Endodermal cell (in vitro differentiated cells): ENCODE measurements around the gene FAM53A. TPM values are rescaled to one million over a fixed set of nuclear protein-coding genes. Genes with fewer than 3 reads are reported as not detected.

Source experiments
- DNase-seq: peaks from one replicate; pipeline ENCODE4 v3.0.0-alpha.2; 2017
- H3K27ac ChIP-seq: 2 replicates; pipeline ENCODE4 v1.5.1; 2013; ENCODE audit warnings: mild to moderate bottlenecking, low read depth, low read length, moderate library complexity
- H3K27me3 ChIP-seq: 2 replicates; pipeline ENCODE4 v1.6.1; 2013; ENCODE audit warnings: mild to moderate bottlenecking, low read length, moderate library complexity; ENCODE audit not compliant: insufficient read depth, control insufficient read depth, poor library complexity, severe bottlenecking
- H3K36me3 ChIP-seq: 2 replicates; pipeline ENCODE4 v1.7.0; 2013; ENCODE audit warnings: mild to moderate bottlenecking, low read length, moderate library complexity; ENCODE audit not compliant: control insufficient read depth, insufficient read depth
- H3K4me1 ChIP-seq: one replicate; pipeline ENCODE4 v1.7.0; 2013; ENCODE audit warnings: low read length; ENCODE audit not compliant: control insufficient read depth, insufficient read depth
- H3K4me3 ChIP-seq: 2 replicates; pipeline ENCODE4 v1.5.1; 2013; ENCODE audit warnings: mild to moderate bottlenecking, low read length, moderate library complexity
- H3K9ac ChIP-seq: 2 replicates; pipeline ENCODE4 v1.6.1; 2013; ENCODE audit warnings: mild to moderate bottlenecking, low read length, moderate library complexity; ENCODE audit not compliant: poor library complexity, severe bottlenecking; ENCODE audit errors: extremely low read depth
- H3K9me3 ChIP-seq: 2 replicates; pipeline ENCODE4 v1.6.1; 2013; ENCODE audit warnings: mild to moderate bottlenecking, low read length, moderate library complexity; ENCODE audit not compliant: control insufficient read depth
- H3K27ac Mint-ChIP-seq: 2 replicates; pipeline ENCODE4 v1.8.0; 2020; ENCODE audit warnings: mixed read lengths
- H3K27me3 Mint-ChIP-seq: 2 replicates; pipeline ENCODE4 v1.8.0; 2021; ENCODE audit warnings: mild to moderate bottlenecking, mixed read lengths; ENCODE audit not compliant: insufficient read depth
- H3K36me3 Mint-ChIP-seq: 2 replicates; pipeline ENCODE4 v1.8.0; 2020; ENCODE audit warnings: low read depth, mixed read lengths
- H3K4me1 Mint-ChIP-seq: 2 replicates; pipeline ENCODE4 v1.8.0; 2020; ENCODE audit warnings: mixed read lengths
- H3K4me3 Mint-ChIP-seq: 2 replicates; pipeline ENCODE4 v1.8.0; 2020; ENCODE audit warnings: mild to moderate bottlenecking, moderate library complexity, mixed read lengths
- H3K9me3 Mint-ChIP-seq: 2 replicates; pipeline ENCODE4 v1.8.0; 2020; ENCODE audit warnings: mild to moderate bottlenecking, mixed read lengths
- CTCF ChIP-seq: fragments of 200-600 bp; sonication (generic); conservative IDR thresholded peaks from 2 replicates; pipeline ENCODE4 v1.5.0; 2021; ENCODE audit warnings: antibody characterized with exemption, mild to moderate bottlenecking
- WGBS, 2 experiments: methylation state at CpG; one replicate each; pipeline versions ENCODE4 v1.1.5 to v1.1.7; 2013; ENCODE audit warnings: missing lambda C conversion rate in 2 of 2, mixed read lengths in 1 of 2; ENCODE audit not compliant: insufficient coverage in 1 of 2, insufficient read length in 1 of 2; 5-methylcytosine and 5-hydroxymethylcytosine counted together
- total RNA-seq, 2 donors: library from RNA; stranded (reverse); fragmentation: NEBNext Ultra II Directional in 1 of 2; extraction: Animal tissue kit (Norgen Biotek cat#: 25700) in 1 of 2; gene quantifications; 2 replicates in 1 of 2; 3 replicates in 1 of 2; pipeline ENCODE4 v1.2.1, GENCODE V29; 2021

The FAM53A gene
- total RNA-seq, 2 donors from 2014 or later: 3.7 to 4.9 TPM

- 23 to 25% methylated on average over 14 to 22 of the region's 22 CpGs for WGBS, 2 experiments
- no peaks in the 10 kb centered on the region for H3K27me3 ChIP-seq
- no peak for TF ChIP-seq CTCF
These were observed 27.0 kb upstream of the FAM53A start for GRCh38 chr4:1711055-1711570.

GRCh38 chr4:1708581-1708980 is 24.5 kb upstream of the FAM53A start:
- DNase-seq: no peak
- Histone ChIP-seq H3K4me1 (no peaks in the 10 kb centered on the region), H3K9me3 (no peaks in the 10 kb centered on the region), H3K27ac (no peak overlapping the region), H3K36me3 (peaks cover 36% of the 10 kb centered on the region), H3K27me3 (no peaks in the 10 kb centered on the region), H3K4me3 (peak overlapping the region; percentile 35), H3K9ac (no peak overlapping the region)
- Mint-ChIP-seq H3K27me3 (no peaks in the 10 kb centered on the region), H3K27ac (peak overlapping the region; percentile 30), H3K36me3 (peaks cover 51% of the 10 kb centered on the region), H3K4me1 (peaks cover 17% of the 10 kb centered on the region), H3K9me3 (no peaks in the 10 kb centered on the region), H3K4me3 (no peak overlapping the region)
- 85% methylated on average over 1 of the region's 1 CpG; no CpG with 5 or more reads in 1 of the 2 experiments for WGBS, 2 experiments
- TF ChIP-seq CTCF: no peak

More at GRCh38 chr4:1711055-1711570, 27.0 kb upstream of the FAM53A start:
- Histone ChIP-seq H3K4me3 (peak overlapping the region; percentile 96), H3K36me3 (peaks cover 14% of the 10 kb centered on the region), H3K4me1 (no peaks in the 10 kb centered on the region), H3K9me3 (no peaks in the 10 kb centered on the region), H3K27ac (no peak overlapping the region), H3K9ac (peak overlapping the region; percentile 89)
- H3K36me3 Mint-ChIP-seq: peaks cover 32% of the 10 kb centered on the region
- no peaks in the 10 kb centered on the region for H3K9me3 Mint-ChIP-seq
- peak overlapping the region; percentile 90 for H3K27ac Mint-ChIP-seq
- H3K4me3 Mint-ChIP-seq: peak overlapping the region; percentile 86
- no peaks in the 10 kb centered on the region for H3K27me3 Mint-ChIP-seq
- DNase-seq: peak; percentile 56
- peaks cover 17% of the 10 kb centered on the region for H3K4me1 Mint-ChIP-seq

GRCh38 chr4:1706358-1706757 is 22.2 kb upstream of the FAM53A start:
- Mint-ChIP-seq H3K9me3 (no peaks in the 10 kb centered on the region), H3K27me3 (no peaks in the 10 kb centered on the region), H3K36me3 (peaks cover 68% of the 10 kb centered on the region), H3K27ac (no peak overlapping the region), H3K4me1 (peaks cover 16% of the 10 kb centered on the region), H3K4me3 (no peak overlapping the region)
- Histone ChIP-seq H3K27me3 (no peaks in the 10 kb centered on the region), H3K4me3 (no peak overlapping the region), H3K27ac (no peak overlapping the region), H3K36me3 (peaks cover 57% of the 10 kb centered on the region), H3K4me1 (no peaks in the 10 kb centered on the region), H3K9me3 (no peaks in the 10 kb centered on the region), H3K9ac (no peak overlapping the region)
- WGBS, 2 experiments: 95 to 100% methylated on average over 6 of the region's 6 CpGs
- DNase-seq: no peak
- no peak for TF ChIP-seq CTCF
